Upper lobe of left lung (tissue), 6 donors: ENCODE measurements around the gene TMEM18. TPM values are rescaled to one million over a fixed set of nuclear protein-coding genes. Genes with fewer than 3 reads are reported as not detected.

Experiments
- ATAC-seq, 2 donors: fragments of 200-7000 bp; cut with Tn5 transposase; one replicate each; pipeline ENCODE4 v1.9.1; 2022; ENCODE audit warnings: mild to moderate bottlenecking in 2 of 2, moderate library complexity in 2 of 2; ENCODE audit not compliant: low FRiP score in 2 of 2
- DNase-seq, 2 donors: peaks; one replicate each; pipeline ENCODE4 v3.0.0-alpha.2; 2019 to 2020
- H3K27ac ChIP-seq, 4 donors: fragments of 200-600 bp; sonication (generic); one replicate each; pipeline ENCODE4 v1.5.1; 2016 to 2019
- H3K27me3 ChIP-seq, 4 donors: fragments of 200-600 bp; sonication (generic); one replicate each; pipeline ENCODE4 v1.5.1; 2017 to 2019
- H3K36me3 ChIP-seq, 4 donors: fragments of 200-600 bp; sonication (generic); one replicate each; pipeline ENCODE4 v1.5.1; 2016 to 2019
- H3K4me1 ChIP-seq, 4 donors: fragments of 200-600 bp; sonication (generic); one replicate each; pipeline ENCODE4 v1.5.1; 2018 to 2019
- H3K4me3 ChIP-seq, 4 donors: fragments of 200-600 bp; sonication (generic); one replicate each; pipeline ENCODE4 v1.5.1; 2017 to 2019; ENCODE audit warnings: mild to moderate bottlenecking in 2 of 4, moderate library complexity in 1 of 4
- H3K9me3 ChIP-seq, 4 donors: fragments of 200-600 bp; sonication (generic); one replicate each; pipeline ENCODE4 v1.5.1; 2018 to 2019
- CTCF ChIP-seq, 6 experiments: fragments of 450-650 bp in 4 of 6; fragments of 200-600 bp in 2 of 6; sonication (generic) in 2 of 6; IDR thresholded peaks; one replicate each; pipeline ENCODE4 v1.5.1; 2016 to 2019; ENCODE audit warnings: antibody characterized with exemption in 6 of 6
- EP300 ChIP-seq, 4 donors: sonication (generic); formaldehyde crosslinking; IDR thresholded peaks; one replicate each; pipeline ENCODE4 v1.5.1; 2017; ENCODE audit warnings: antibody characterized with exemption in 4 of 4, control low read depth in 2 of 4
- POLR2A ChIP-seq, 4 donors: fragments of 450-650 bp; IDR thresholded peaks; one replicate each; pipeline ENCODE4 v1.5.1; 2016 to 2017; ENCODE audit warnings: antibody characterized with exemption in 4 of 4, mild to moderate bottlenecking in 2 of 4
- POLR2AphosphoS5 ChIP-seq, 2 donors: sonication (generic); formaldehyde crosslinking; IDR thresholded peaks; one replicate each; pipeline ENCODE4 v1.5.1; 2017; ENCODE audit warnings: antibody characterized with exemption in 2 of 2
- WGBS, 2 donors: methylation state at CpG; one replicate each; pipeline ENCODE4 v1.1.5; 2017 to 2018; 5-methylcytosine and 5-hydroxymethylcytosine counted together
- total RNA-seq, 6 donors: library from RNA; depleted of rRNA in 4 of 6; stranded (reverse); fragments of >200 nt in 4 of 6; gene quantifications; one replicate each; pipeline versions ENCODE4 v1.1.0 to v1.2.1, GENCODE V29; 2016 to 2021
- donor health status: DM: no; HTN: no; CAD: no; lungs with moderate emphysema.
- donor health status: DM: no; HTN: yes; CAD: no; lungs with severe emphysema.

TMEM18 gene
- total RNA-seq, result 10 to 100 TPM in 5 of 6 donors, 1 to 10 TPM in 1; 5.0 to 31.4 (median 17.3) TPM

- H3K36me3 ChIP-seq, result peaks cover 0 to 20% (median 13%) of the 10 kb centered on the region in 4 donors
- WGBS, 2 donors, result 1 to 2% methylated on average over 15 to 47 of the region's 68 CpGs
- DNase-seq, result peak; percentile 93 to 100
Observed at GRCh38 chr2:677056-677958, at the start of gene TMEM18. Gene TMEM18 (minus strand): TSS chr2:677406. CDS start chr2:677345, 61 bp downstream.

GRCh38 chr2:726169-726568 is 49.0 kb upstream of the TMEM18 start:
- Histone ChIP-seq H3K36me3 (no peaks in the 10 kb centered on the region), H3K4me1 (no peaks in the 10 kb centered on the region), H3K27me3 (no peaks in the 10 kb centered on the region), H3K27ac (no peak overlapping the region), H3K9me3 (no peaks in the 10 kb centered on the region), H3K4me3 (no peak overlapping the region)
- DNase-seq (no peak), ATAC-seq (no peak)
- no peak for TF ChIP-seq CTCF (IDR thresholded peaks at IDR 0.05)
- no peak for TF ChIP-seq EP300 (IDR thresholded peaks at IDR 0.05)
- TF ChIP-seq POLR2A (IDR thresholded peaks at IDR 0.05), result no peak
- TF ChIP-seq POLR2AphosphoS5 (IDR thresholded peaks at IDR 0.05), result no peak
- 71 to 73% methylated on average over 4 of the region's 4 CpGs for WGBS, 2 donors

More at GRCh38 chr2:677056-677958, at the start of gene TMEM18:
- Histone ChIP-seq H3K27me3 (no peaks in the 10 kb centered on the region), H3K27ac (peak within 1 kb of the TSS; percentile 94 to 100 (median 97)), H3K9me3 (no peaks in the 10 kb centered on the region), H3K4me3 (peak within 1 kb of the TSS; percentile 60 to 72 (median 65)), H3K4me1 (peaks cover 6 to 13% (median 9%) of the 10 kb centered on the region in 4 donors)
- peak in 1 of 4 donors; percentile 24 for TF ChIP-seq EP300 (IDR thresholded peaks at IDR 0.05)
- TF ChIP-seq POLR2A (IDR thresholded peaks at IDR 0.05), result peak in 3 of 4 donors; percentile 86 to 92 (median 90)
- peak; percentile 93 to 99 for TF ChIP-seq POLR2AphosphoS5 (IDR thresholded peaks at IDR 0.05)
- peak in 4 of 6 experiments; percentile 56 to 64 (median 59) for TF ChIP-seq CTCF (IDR thresholded peaks at IDR 0.05)
- peak; percentile 96 to 97 for ATAC-seq

GRCh38 chr2:725468-725867 is 48.3 kb upstream of the TMEM18 start:
- no peaks in the 10 kb centered on the region for H3K9me3 ChIP-seq
- no peaks in the 10 kb centered on the region for H3K36me3 ChIP-seq
- no peak overlapping the region for H3K27ac ChIP-seq
- TF ChIP-seq CTCF (IDR thresholded peaks at IDR 0.05), result no peak
- no peak for TF ChIP-seq POLR2AphosphoS5 (IDR thresholded peaks at IDR 0.05)
- no peak for TF ChIP-seq POLR2A (IDR thresholded peaks at IDR 0.05)
- TF ChIP-seq EP300 (IDR thresholded peaks at IDR 0.05), result no peak
- no peaks in the 10 kb centered on the region for H3K4me1 ChIP-seq
- peak in 1 of 2 donors; percentile 26 for ATAC-seq
- H3K4me3 ChIP-seq, result no peak overlapping the region
- no peaks in the 10 kb centered on the region for H3K27me3 ChIP-seq
- WGBS, 2 donors, result 82 to 85% methylated on average over 4 of the region's 4 CpGs
- peak in 1 of 2 donors; percentile 25 for DNase-seq

GRCh38 chr2:723761-724160 is 46.6 kb upstream of the TMEM18 start:
- WGBS, 2 donors, result 69 to 73% methylated on average over 5 of the region's 5 CpGs
- no peak for ATAC-seq

More at GRCh38 chr2:723761-724160, 46.6 kb upstream of the TMEM18 start:
- Histone ChIP-seq H3K27me3 (no peaks in the 10 kb centered on the region), H3K9me3 (no peaks in the 10 kb centered on the region), H3K4me3 (no peak overlapping the region), H3K36me3 (no peaks in the 10 kb centered on the region), H3K4me1 (no peaks in the 10 kb centered on the region), H3K27ac (no peak overlapping the region)
- DNase-seq, result no peak
- TF ChIP-seq POLR2AphosphoS5 (IDR thresholded peaks at IDR 0.05) (no peak), EP300 (IDR thresholded peaks at IDR 0.05) (no peak), CTCF (IDR thresholded peaks at IDR 0.05) (no peak), POLR2A (IDR thresholded peaks at IDR 0.05) (no peak)
